Panc1 (cell line): ENCODE data around the gene CORIN. TPM values are rescaled to one million over a fixed set of nuclear protein-coding genes. Genes with fewer than 3 reads are reported as not detected.

Experiments
- ATAC-seq: fragments of 200-7000 bp; cut with Tn5 transposase; 2 replicates; pipeline ENCODE4 v1.9.1; 2020; ENCODE audit warnings: mild to moderate bottlenecking, moderate library complexity
- BruUV-seq: library from RNA; stranded (reverse); fragments of 400-500 nt; replicated peaks from 2 replicates; lab custom pipeline; 2021; lab: Mats Ljungman, UMichigan
- CTCF ChIA-PET: fragments of 300-600 bp; sonication (Branson Sonifier 250); formaldehyde crosslinking; loops from one replicate; lab custom pipeline; 2022; ENCODE audit warnings: antibody characterized with exemption; lab: Charles Lee
- POLR2A ChIA-PET: fragments of 300-600 bp; sonication (Branson Sonifier 250); formaldehyde crosslinking; loops from one replicate; lab custom pipeline; 2022; ENCODE audit warnings: antibody characterized with exemption; lab: Charles Lee
- DNase-seq: peaks from one replicate; pipeline ENCODE4 v3.0.0-alpha.2; 2010; ENCODE audit warnings: low read depth, low spot score
- H3K27ac ChIP-seq: 2 replicates; pipeline ENCODE4 v1.5.1; 2011; ENCODE audit warnings: mild to moderate bottlenecking, low read length, inconsistent platforms
- H3K27me3 ChIP-seq: fragments of 200-500 bp; sonication (Bioruptor generic); 2 replicates; pipeline ENCODE4 v1.6.0; 2014; ENCODE audit warnings: low read length, inconsistent platforms; ENCODE audit not compliant: control insufficient read depth, insufficient read depth
- H3K36me3 ChIP-seq: fragments of 200-500 bp; sonication (Bioruptor generic); 2 replicates; pipeline ENCODE4 v1.5.1; 2014; ENCODE audit warnings: inconsistent platforms, mild to moderate bottlenecking, low read length, moderate library complexity; ENCODE audit not compliant: control insufficient read depth, insufficient read depth
- H3K4me1 ChIP-seq: 2 replicates; pipeline ENCODE4 v1.5.1; 2011; ENCODE audit warnings: inconsistent platforms, mild to moderate bottlenecking, low read length, moderate library complexity; ENCODE audit not compliant: control insufficient read depth, insufficient read depth
- H3K4me3 ChIP-seq, 2 experiments: 2 replicates each; pipeline ENCODE4 v1.5.1; 2011 to 2012; ENCODE audit warnings: low read depth in 2 of 2, low read length in 2 of 2, mild to moderate bottlenecking in 2 of 2, inconsistent platforms in 1 of 2, moderate library complexity in 1 of 2
- H3K9me3 ChIP-seq: fragments of 200-500 bp; sonication (Bioruptor generic); 2 replicates; pipeline ENCODE4 v1.5.1; 2014; ENCODE audit warnings: low read depth, mild to moderate bottlenecking, inconsistent platforms, low read length, moderate library complexity; ENCODE audit not compliant: control insufficient read depth, insufficient read depth
- POLR2AphosphoS5 ChIP-seq: IDR thresholded peaks from 2 replicates; pipeline ENCODE4 v1.6.1; 2012; ENCODE audit warnings: mild to moderate bottlenecking, low read depth, low read length, moderate library complexity
- REST ChIP-seq, 2 experiments: IDR thresholded peaks; 2 replicates each; pipeline ENCODE4 v1.6.1; 2011 to 2012; ENCODE audit warnings: low read depth in 2 of 2, control low read depth in 1 of 2, low read length in 1 of 2, mild to moderate bottlenecking in 1 of 2, moderate library complexity in 1 of 2; ENCODE audit not compliant: insufficient read depth in 1 of 2
- SIN3A ChIP-seq: IDR thresholded peaks from 2 replicates; pipeline ENCODE4 v1.6.1; 2012; ENCODE audit warnings: low read depth, mild to moderate bottlenecking, low read length, moderate library complexity, borderline replicate concordance; ENCODE audit not compliant: insufficient read depth
- TCF7L2 ChIP-seq: IDR thresholded peaks from 2 replicates; pipeline ENCODE4 v1.6.1; 2011; ENCODE audit warnings: mild to moderate bottlenecking, low read depth, low read length, inconsistent platforms
- in situ Hi-C: cut with HindIII; loops from 2 replicates; pipeline ENCODE4 v1.10.0; 2016; ENCODE audit warnings: low sequenced_read_pairs, low pct_unique_long_range_greater_than_20kb
- intact Hi-C: fragments of 100-400 bp; cut with micrococcal nuclease; formaldehyde crosslinking; loops from one replicate; pipeline ENCODE4 v1.10.0; 2022; ENCODE audit not compliant: unreplicated experiment
- total RNA-seq: library from RNA; stranded (reverse); gene quantifications from one replicate; pipeline ENCODE4 v1.2.1, GENCODE V29; 2021; ENCODE audit not compliant: unreplicated experiment
- TF ChIP-seq, protein P1 (sequence below): fragments of 450-650 bp; IDR thresholded peaks from 2 replicates; pipeline ENCODE4 v1.5.1; 2017; ENCODE audit warnings: mild to moderate bottlenecking

The CORIN gene
- total RNA-seq, 1 experiment from 2014 or later: not detected

- ChIA-PET POLR2A (no interaction called here), CTCF (no interaction called here)
- no peak for TF ChIP-seq REST (IDR thresholded peaks at IDR 0.05; ENCODE audit: insufficient read depth in 1 of 2, low read depth in 2 of 2, low read length in 1 of 2)
- no peak for TF ChIP-seq TCF7L2
- TF ChIP-seq, protein P1, sequence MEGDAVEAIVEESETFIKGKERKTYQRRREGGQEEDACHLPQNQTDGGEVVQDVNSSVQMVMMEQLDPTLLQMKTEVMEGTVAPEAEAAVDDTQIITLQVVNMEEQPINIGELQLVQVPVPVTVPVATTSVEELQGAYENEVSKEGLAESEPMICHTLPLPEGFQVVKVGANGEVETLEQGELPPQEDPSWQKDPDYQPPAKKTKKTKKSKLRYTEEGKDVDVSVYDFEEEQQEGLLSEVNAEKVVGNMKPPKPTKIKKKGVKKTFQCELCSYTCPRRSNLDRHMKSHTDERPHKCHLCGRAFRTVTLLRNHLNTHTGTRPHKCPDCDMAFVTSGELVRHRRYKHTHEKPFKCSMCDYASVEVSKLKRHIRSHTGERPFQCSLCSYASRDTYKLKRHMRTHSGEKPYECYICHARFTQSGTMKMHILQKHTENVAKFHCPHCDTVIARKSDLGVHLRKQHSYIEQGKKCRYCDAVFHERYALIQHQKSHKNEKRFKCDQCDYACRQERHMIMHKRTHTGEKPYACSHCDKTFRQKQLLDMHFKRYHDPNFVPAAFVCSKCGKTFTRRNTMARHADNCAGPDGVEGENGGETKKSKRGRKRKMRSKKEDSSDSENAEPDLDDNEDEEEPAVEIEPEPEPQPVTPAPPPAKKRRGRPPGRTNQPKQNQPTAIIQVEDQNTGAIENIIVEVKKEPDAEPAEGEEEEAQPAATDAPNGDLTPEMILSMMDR: peak; percentile 11; the same call in 1 of the 2 replicates
- no peak for TF ChIP-seq SIN3A
- TF ChIP-seq POLR2AphosphoS5: no peak
- in situ Hi-C loops (no loop called here), intact Hi-C loops (loop anchor here (5.0 kb wide), 2 partner anchors 151 to 171 kb away; no protein-coding TSS in a partner anchor)
- no peak overlapping the region for H3K4me3 ChIP-seq
- no peaks in the 10 kb centered on the region for H3K27me3 ChIP-seq
- no peak overlapping the region for H3K27ac ChIP-seq
- ATAC-seq (no peak), DNase-seq (no peak)
- no peaks in the 10 kb centered on the region for H3K4me1 ChIP-seq
- H3K9me3 ChIP-seq: no peaks in the 10 kb centered on the region
- H3K36me3 ChIP-seq: no peaks in the 10 kb centered on the region; the same call in 1 of the 2 replicates
- no TSS peak for BruUV-seq
These were observed 578 bp upstream of the CORIN start for GRCh38 chr4:47838445-47838844.

- DNase-seq (no peak), ATAC-seq (peak; percentile 83)
- Histone ChIP-seq H3K4me3 (peak overlapping the region; percentile 43 to 63), H3K27ac (no peak overlapping the region), H3K36me3 (no peaks in the 10 kb centered on the region), H3K4me1 (no peaks in the 10 kb centered on the region), H3K27me3 (no peaks in the 10 kb centered on the region), H3K9me3 (no peaks in the 10 kb centered on the region)
- no TSS peak for BruUV-seq
- intact Hi-C loops: loop anchor here (2.0 to 5.0 kb wide), 3 partner anchors 132 to 170 kb away; no protein-coding TSS in a partner anchor
- in situ Hi-C loops: no loop called here
- ChIA-PET POLR2A (no interaction called here), CTCF (interaction anchor here (0.8 to 1.5 kb wide), 7 partner anchors 20 to 168 kb away, joined by 3 to 12 read pairs (median 3); no protein-coding TSS in a partner anchor)
- TF ChIP-seq POLR2AphosphoS5 (no peak), SIN3A (no peak), TCF7L2 (no peak), REST (IDR thresholded peaks at IDR 0.05; ENCODE audit: insufficient read depth in 1 of 2, low read depth in 2 of 2, low read length in 1 of 2) (no peak)
- TF ChIP-seq, protein P1: no peak
These were observed 566 bp downstream of the CORIN start for GRCh38 chr4:47837094-47837907.
